ENCODE results near the gene DMBX1.
A peak's percentile ranks its signal among the peaks of the same experiment; 100 is the strongest.

Gene DMBX1

DNA sequence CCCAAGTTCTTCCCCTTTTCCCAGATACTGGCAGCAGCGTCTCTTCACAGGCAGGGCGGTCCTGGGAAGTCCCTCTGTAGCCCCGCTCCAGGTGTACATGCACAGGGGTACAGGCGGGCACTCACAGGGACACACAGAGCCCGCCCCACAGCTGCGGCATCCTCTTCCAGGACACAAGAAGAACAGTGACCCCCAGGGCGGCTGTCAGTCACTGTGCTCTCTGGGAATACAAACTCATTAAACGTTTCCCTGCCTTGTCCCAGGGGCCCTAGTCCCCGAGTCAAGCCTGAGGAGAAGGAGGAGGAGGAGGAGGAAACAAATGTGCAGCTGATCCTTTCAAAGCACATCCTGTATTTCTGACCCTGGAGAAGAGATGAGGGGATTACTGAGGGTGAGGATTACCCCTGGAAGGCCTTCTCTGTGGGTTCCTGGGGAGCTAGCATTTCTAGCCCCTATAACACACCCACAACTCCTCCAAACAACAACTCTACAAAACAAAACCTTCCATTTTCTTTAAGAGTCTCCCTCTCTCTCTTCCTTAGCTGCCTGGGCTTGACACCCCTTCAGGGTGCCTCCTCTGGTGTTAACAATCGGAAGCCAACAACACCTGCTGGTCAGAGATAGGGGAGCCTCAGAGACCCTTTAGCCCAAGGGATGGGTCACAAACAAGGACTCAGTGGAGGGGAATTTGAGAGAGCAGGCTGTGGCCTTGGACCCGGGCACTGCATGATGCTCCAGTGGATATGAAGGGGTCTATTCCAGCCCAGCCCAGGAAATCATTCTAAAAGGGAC lies 28.4 kb upstream of the DMBX1 start:
- DNase-seq = no peak

DNA sequence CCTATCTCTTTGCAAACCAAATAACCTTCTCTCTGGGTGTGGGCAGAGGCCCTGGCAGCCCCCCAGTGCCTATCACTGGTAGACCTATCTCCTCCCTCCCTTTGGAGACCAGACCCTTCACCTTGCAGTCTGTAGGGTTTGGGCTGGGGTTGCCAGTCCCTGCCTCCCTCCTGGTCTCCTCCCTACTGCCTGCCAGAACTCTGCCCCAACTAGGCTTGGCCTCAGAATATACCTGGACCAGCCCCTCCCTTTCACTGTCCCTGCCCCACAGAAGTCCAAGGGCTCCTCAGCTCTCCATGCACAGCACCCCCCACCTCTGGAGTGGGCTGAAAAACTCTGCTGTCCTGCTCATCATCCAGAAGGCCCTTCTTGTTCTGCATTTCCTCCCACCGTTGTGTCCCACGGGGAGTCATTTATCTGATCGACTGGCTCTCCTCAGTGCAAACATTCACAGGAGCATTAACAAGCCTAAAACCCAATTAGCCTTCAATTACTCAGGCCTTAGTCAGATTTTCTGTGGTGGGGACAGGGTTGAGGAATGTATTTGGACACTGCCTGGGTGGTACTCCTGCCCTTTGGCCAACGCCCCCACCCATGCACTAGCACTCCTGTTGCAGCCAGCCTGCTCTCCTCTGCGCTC lies 27.7 kb upstream of the DMBX1 start:
- DNase-seq = no peak

DNA sequence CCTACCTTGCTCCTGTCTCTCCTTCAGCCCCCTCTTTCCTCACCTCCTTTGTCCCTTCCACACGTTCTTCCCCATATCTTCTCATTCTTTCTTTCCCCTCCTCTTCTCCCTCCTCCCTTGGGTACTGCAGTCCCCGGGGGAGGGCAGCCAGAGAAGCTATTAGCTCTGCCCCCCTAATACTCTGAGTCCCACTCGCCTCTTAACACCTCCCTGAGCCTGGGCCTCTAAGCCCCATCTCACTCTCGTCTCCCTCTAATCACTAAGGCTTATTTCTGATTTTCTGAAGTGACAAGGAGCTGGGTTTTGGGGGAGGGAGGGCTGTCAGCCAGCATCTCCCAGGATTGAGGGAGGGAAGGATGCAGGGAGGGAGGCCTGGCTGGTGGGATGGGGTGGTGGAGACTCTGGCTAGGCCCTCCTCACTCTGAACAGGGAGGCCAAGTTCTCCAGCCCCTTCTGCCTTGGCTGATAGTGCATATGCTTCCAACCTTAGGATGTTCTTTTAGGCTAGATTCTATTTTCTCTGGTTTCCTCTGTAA lies 25.6 kb upstream of the DMBX1 start:
- no peak for DNase-seq

DNA sequence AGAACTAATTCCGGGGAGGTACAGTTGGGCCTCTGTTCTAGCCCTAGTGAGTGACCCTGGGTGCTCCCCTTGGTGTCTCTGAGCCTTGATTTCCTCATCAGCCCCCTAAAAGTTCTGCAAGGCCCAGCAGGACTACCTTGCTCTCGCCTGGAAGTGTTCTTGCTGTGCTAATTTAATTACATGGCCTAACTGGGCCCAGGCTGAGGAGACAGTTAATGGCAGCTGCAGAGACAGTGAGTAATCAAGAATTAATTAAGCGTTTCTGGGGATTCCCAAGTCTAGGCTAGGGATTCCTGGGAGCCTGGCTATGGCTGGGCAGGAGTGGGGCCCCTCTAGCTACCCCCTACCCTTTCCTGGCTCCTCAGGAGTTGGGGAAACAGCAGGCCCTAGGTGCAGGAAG lies 24.7 kb upstream of the DMBX1 start:
- no peak for DNase-seq

DNA sequence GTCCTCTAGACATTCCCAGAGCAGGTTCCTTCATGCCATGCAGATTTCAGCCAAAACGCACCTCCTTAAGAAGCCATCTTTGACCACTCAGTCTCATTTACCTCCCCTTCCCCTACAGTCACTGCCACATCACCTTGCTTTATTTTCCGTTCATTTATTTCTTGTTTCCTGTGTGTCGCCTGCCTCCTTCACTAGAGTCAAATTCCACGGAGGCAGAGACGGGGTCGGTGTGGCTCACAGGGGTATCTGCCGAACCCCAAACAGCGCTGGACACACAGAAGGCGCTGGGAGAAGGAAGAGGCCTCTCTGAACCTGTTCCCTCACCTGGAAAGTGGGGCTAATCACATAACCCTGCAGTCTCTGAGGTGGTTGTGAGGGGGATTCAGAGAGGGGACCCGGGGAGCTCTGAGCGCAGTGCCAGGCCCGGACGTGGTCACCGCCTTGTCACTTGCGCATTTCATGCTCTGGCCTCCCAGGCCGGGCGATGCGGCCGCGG lies 23.6 kb upstream of the DMBX1 start:
- DNase-seq = no peak

DNA sequence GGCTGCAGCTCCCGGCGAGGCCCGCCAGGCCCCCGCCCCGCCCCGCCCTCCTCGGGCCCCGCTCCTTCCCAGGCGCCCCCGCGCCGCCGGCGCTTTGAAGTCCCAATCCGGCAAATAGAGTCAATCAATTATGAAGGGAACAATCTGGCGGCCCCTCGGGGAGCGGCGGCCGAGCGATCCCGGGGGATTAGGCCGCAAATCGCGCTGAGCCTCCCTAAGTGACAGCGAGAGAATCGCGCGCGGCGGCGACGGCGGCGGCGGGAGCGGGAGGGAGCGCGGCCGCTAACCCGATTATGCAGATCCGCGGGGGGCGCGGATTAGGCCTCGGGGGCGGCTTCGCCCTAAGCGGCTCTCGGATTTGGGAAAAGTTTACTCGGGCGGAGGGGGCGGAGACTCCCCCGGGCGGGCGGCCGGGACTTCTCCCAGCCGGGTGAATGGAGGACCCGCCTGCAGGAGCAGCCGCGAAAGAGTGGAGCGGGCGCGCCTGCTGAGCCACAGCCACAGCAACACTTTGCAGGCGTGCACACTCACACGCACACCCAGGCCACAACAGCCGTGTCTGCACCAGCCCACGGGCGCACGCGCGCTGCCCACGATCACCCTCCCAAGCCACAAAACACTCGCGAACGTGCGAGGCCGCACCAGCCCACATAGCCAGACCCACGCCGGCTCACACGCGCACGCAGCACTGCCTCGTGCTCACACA lies 23.0 kb upstream of the DMBX1 start:
- peak; percentile 17 for DNase-seq

DNA sequence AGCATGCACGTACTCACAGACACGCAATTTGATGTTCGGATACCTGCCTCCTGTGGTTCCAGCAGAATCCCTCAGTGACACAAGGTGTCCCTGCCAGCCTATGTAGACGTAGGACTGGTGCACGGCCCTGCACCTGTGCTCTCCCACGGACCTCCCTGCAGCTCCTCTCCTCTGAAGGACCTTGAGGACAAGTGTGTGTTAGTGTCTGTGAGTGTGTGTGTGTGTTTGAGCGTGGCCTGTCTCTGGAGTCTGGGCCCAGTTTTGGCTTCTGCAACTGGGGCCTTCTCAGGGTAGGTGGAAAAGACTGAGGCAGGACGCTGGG lies 22.5 kb upstream of the DMBX1 start:
- no peak for DNase-seq

DNA sequence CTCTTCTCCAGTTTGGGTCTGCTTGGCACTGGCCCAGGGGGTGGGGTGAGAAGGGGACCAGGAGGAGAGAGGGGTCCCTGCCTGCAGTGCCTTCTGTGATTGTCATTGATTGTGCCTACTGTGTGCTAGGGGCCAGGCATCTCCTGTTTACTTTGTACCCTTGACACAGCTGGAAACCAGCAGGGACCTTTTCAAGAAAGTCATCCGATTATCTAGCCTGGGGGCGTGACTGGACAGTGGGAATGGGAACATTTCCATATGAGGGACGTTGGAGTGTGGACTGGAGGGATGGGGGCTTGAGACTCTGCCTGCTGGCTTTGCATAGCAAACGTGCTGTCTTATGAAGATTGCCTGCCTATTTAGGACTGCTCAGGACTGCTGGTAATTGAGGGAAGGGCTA lies 19.8 kb upstream of the DMBX1 start:
- DNase-seq = no peak

DNA sequence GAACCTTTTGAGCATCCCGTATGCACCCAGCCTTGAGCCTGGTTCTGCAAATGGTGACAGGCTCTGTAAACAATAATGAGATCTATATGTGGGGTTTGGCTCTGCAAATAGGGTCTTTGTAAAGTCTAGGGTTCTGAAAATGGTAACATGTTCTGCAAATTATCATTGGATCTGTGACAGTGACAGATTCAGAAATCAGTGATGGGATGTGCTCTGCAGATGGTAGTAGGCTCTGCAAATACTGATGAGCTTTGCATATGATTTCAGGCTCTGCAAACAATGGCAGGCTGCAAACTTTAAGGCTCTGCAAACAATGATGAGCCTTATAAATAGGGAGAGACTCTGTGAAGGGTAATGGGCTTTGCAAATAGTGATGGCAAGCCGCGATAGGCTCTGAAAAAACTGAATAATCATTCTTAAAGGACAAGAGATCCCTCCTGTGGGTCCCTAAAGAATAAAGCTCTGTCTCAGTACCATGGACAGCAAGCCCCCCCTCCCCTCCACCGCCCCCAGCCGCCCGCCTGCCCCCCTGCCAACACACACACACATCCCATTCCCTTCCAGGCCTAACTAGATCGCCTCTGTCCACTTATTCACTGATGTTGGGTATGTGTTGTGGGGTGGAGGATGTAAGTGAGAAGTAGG lies 17.7 kb upstream of the DMBX1 start:
- no peak for DNase-seq

DNA sequence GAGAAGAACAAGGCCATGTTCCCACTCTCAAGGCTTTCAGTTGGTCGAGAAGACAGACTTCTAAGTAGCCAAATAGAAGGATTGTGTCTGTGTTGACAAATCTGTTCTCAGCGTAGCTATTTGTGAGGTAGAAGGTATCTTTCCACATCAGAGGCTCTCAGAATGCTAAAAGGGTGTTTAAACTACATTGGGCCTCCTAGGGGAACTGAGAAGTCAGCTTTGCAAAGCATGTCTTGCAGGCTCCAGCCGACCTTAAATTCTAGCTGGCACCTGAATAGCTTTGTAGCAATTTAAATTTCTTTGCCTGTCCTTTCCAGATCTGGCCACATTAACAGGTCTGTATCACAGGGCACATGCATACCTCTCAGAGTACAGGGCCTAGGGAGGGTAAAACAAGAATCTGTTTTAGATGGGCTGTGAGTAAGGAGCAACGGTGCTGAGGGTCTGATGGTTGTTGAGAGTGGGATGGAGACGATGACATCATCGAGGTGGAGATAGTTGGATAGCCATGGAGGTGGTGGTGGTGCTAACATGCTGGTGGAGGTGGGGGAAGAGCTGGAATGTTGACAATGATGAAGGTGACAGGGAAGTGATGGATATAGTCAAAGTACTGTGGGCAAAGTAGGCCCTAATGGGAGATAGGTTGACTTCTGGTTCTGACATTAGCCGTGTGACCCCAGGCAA lies 17.0 kb upstream of the DMBX1 start:
- DNase-seq = no peak

DNA sequence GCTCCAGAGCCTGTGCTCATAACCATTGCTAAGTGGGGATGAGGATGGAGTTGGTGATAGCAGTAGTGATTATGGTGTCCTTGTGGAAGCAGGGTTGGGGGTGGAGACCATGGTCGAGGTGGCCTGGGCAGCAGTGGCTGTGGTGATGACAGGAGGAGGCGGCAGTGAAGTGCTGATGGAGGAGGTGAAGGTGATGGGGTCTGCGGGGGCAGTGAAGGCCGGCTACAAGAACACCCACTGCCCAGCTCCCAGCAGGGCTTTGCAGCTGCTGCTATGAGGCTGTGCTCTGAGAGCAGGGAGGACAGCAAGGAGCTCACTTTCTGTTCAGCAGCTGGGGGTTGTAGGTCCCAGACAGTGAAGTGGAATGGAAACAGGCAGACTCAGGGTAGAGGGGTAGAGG lies 15.6 kb upstream of the DMBX1 start:
- DNase-seq = no peak

DNA sequence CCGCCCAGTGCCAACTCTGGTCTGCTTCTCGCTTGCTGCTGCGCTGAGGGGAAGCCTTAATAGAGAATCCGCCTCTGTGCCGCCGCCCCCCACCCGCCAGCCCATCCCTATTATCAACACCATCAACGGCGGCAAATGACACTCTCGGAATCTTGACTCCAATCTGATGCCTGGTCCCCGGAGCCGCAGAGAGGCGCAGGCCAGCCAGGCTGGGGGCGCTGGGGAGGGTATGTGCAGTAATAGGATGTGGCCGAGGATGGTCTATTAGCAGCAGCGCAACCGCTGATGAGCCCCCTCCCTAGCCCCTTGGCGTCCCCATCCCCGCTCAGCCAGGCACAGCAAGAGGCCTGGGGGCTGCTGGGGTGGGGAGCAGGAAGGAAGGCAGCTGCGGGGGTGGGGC lies 15.1 kb upstream of the DMBX1 start:
- no peak for DNase-seq

DNA sequence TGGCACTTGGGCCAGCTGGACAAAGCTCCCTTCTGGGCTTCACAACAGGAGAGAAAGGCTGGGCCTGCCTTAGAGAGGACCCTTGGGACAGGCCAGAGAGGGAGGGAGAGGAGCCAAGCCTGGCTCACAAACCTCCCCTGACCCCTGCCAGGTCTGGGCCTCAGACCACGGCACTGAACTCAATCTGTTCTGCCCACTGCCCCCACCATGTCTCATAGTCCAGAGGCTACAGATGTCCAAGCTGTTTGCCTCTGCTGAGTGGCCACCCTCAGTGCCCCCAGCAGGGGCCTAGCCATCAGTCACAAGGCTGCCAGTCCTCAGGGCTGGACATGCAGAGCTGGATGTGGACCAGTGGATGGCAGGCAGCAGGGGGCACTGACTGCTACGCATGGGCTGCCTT lies 13.0 kb upstream of the DMBX1 start:
- DNase-seq = no peak

DNA sequence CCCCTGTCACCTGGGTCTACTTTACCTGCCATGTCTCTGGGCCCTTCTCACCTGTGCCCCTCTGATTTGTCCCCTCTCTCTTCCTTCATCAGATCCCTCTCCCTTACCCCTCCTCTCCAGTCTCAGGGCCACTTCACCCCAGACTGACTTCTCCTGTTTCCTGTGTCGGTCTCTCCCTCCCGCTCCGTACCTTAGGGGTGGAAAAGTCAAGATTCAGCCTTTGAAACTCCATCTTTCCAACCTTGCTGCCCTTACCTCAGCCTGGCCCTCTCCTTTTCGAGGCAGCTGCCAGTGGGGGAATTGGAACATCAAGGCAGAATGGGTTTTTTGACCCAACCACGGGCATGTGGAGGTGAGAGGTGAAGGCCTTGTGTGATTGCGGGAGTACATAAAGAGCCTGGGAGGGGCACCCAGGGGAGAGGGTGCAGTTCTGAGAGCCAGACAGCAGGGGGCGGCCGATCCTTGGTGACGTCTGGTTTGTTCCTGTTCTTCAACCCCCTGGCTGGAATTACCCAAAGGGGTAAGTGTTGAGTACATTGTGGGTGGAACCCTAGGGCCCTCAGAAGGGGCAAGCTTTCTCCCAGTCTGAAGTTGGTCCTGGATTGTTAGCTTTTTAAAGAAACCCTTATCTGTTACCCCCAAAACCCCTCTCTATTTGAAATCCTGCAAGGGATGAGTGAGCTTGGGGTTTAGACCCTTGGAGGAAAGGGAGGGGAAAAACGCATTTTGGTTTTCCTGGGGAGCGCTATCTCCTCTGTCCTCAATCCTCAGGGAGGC lies 12.3 kb upstream of the DMBX1 start:
- peak; percentile 85 for DNase-seq

DNA sequence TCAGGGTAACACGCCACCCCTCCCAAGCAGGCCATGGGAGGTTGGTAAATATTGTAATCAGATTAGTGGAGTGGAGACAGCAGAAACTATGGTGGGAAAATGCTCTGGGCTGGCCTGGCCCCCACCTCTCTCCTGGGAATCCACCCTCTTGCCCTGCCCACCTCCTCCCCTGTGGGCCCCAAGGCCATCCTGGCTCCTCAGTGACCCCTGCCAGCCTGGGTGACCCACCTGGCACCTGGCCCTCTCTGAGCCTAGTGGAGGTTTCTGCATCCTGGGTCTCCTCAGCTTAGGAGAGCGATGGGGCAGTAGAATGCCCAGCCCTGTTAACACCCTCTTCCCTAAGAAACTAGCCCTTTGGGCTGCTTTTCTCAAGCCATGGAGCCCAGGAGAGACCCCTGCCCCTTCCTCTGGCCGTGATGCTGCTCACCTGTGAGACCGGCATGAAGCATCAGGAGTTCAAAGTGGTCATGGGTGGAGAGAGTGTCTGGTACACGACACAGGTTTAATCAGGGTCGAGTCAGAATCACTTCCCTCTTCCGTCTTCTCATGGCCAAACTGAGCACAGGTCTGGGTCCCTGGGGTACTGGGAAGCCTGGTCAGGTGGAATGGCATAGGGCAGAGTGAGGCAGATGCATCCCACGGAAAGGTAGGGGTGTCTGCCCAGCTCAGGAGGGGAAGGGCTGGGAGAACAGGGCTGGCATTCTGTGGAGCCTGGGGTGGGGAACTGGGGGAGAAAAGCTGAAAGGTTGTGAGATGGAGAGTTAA lies 10.7 kb upstream of the DMBX1 start:
- no peak for DNase-seq

DNA sequence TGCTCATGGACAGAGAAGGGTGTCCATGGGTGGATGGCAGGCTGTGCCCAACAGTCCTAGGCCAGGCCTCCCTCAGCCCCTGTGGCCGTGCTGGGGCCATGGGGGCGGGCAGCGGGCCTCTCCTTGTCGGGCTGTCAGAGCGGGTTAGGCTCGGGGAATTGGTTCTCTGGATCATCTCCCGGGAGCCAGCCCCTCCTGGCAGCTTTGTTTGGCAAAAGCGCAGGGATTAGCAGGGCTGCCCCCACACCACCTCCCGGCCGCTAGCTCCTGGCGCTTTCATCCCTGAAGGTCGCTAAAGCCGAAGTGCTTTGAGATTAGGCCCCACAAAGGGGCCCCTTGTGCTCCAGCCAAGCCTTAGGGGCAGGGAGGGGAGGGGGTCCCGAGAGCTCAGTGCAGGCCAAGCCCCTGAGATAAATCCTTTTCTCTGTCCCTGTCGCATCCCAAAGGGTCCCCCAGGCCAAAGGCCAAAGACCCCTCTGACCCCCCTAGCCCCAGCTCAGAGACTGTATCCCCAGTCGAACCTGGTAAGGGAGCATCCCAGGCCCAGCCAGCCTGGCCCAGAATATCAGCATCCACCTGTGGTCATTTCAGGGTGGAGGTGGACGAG lies 9.8 kb upstream of the DMBX1 start:
- no peak for DNase-seq

DNA sequence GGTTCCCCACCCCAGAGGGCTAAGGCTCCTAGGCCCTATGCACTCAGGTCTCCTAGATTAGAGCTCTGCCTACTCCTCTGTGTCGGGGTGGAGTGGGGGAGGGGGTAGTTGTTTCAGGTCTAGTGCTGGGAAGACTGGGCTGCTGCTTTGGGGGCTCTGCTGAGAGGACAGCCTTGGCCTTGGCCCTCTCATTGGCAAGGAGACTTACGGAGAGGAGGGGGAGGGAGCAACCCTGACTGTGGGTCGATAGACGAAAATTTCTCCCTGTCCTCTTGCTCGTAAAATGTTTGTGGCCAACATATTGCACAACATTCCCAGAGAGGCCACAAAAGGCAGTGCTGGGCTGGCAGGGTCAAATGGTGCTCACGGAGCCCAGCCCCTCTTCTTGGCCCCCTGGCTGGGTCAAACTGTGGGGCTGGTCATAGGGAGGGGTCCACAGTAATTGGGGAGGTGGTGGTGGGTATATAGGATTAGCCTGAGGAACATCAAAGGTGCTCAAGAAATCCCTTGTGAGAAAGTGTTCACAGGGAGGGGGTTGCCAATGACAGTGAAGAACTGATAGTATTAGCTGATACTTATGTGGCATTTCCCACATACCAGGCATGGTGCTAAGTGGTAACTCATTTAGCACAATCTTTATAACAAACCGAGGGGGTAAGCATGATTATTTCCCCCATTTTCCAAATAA lies 8.5 kb upstream of the DMBX1 start:
- no peak for DNase-seq

DNA sequence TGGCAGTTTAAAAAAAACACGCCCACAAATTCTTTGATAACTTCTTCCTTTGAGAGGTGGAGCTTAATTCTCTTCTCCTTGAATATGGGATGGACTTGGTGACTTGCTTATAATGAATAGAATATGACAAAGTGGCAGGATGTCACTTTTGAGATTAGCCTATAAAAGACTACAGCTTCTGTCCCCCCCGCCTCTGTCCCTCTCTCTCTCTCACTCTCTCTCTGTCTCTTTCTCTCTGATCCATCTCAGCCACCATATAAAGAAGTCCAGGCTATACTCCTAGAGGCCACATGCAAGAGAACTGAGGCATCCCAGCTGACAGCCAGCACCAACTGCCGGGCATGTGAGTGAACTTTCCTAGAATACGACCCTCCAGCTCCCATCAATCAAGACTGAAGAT lies 7.7 kb upstream of the DMBX1 start:
- DNase-seq = no peak

DNA sequence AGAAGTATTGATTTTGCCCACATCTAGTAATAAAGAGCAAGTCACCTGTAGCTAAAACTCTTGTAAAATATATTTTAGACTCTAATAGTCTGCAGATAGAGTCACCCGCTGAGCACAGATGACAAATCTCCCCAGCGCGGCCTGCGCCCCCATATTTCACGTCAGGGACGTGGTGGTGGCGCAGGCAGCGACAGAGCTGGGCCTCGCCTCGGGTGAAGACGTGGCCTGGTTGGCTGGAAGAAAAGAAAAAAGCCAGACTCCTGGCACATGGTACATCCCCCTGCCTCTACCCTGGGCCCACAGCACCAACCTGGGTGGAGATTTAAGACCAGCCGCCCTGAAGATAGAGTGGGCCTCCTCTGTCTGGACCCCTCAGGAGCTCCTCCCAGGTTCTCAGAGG lies 6.0 kb upstream of the DMBX1 start:
- DNase-seq = no peak
